Memory B cell (primary cell): Measurements from ENCODE around the gene DPH3.
A peak's percentile ranks its signal among the peaks of the same experiment; 100 is the strongest.
"Not testable (repeated sequence)": the region's sequence is repeated elsewhere in the genome, so short reads cannot be mapped to it uniquely, and the experiment has no call there.

ENCODE experiments used
- ATAC-seq: fragments of 150-1000 bp; cut with Tn5 transposase; 2 replicates; pipeline ENCODE4 v1.10.0; 2021; ENCODE audit warnings: low read depth, mild to moderate bottlenecking, moderate library complexity
- DNase-seq, 2 donors: peaks; one replicate each; pipeline ENCODE4 v3.0.0; 2022; ENCODE audit warnings: low spot score in 2 of 2
- H3K27ac Mint-ChIP-seq: one replicate; pipeline ENCODE4 v1.8.0; 2022; ENCODE audit warnings: mild to moderate bottlenecking, moderate library complexity, mixed read lengths
- H3K27me3 Mint-ChIP-seq: one replicate; pipeline ENCODE4 v1.8.0; 2022; ENCODE audit warnings: mixed read lengths
- H3K36me3 Mint-ChIP-seq: one replicate; pipeline ENCODE4 v1.8.0; 2022; ENCODE audit warnings: mild to moderate bottlenecking, mixed read lengths
- H3K4me1 Mint-ChIP-seq: one replicate; pipeline ENCODE4 v1.8.0; 2022; ENCODE audit warnings: mixed read lengths
- H3K4me3 Mint-ChIP-seq: one replicate; pipeline ENCODE4 v1.8.0; 2022; ENCODE audit warnings: mild to moderate bottlenecking, moderate library complexity, mixed read lengths
- H3K9me3 Mint-ChIP-seq: one replicate; pipeline ENCODE4 v1.8.0; 2022; ENCODE audit warnings: mixed read lengths

The DPH3 gene

GRCh38 chr3:16264708-16265454, at the start of gene DPH3, which contains the start of gene OXNAD1:
TSS of gene DPH3 (minus strand) at chr3:16264943. CDS start at chr3:16264876, 67 bp downstream.
TSS of gene OXNAD1 (plus strand) at chr3:16265212. CDS start at chr3:16270953, 5,741 bp downstream.
- H3K36me3 Mint-ChIP-seq: peaks cover 4% of the 10 kb centered on the region
- DNase-seq (peak; percentile 98 to 100), ATAC-seq (peak; percentile 93)
- H3K27ac Mint-ChIP-seq: peak within 1 kb of the TSS; percentile 98
- no peaks in the 10 kb centered on the region for H3K27me3 Mint-ChIP-seq
- no peaks in the 10 kb centered on the region for H3K9me3 Mint-ChIP-seq
- peaks cover 10% of the 10 kb centered on the region for H3K4me1 Mint-ChIP-seq
- H3K4me3 Mint-ChIP-seq: peak within 1 kb of the TSS; percentile 99

- Mint-ChIP-seq H3K4me1 (peaks cover 11% of the 10 kb centered on the region), H3K27me3 (no peaks in the 10 kb centered on the region), H3K36me3 (peaks cover 14% of the 10 kb centered on the region), H3K9me3 (no peaks in the 10 kb centered on the region), H3K27ac (no peak overlapping the region), H3K4me3 (no peak overlapping the region)
- DNase-seq (no peak), ATAC-seq (no peak)
These were observed 49.3 kb upstream of the DPH3 start for GRCh38 chr3:16313886-16314645.

GRCh38 chr3:16311960-16312451, 47.3 kb upstream of the DPH3 start:
- ATAC-seq (peak; percentile 73), DNase-seq (peak in 1 of 2 donors; percentile 13)
- peaks cover 20% of the 10 kb centered on the region for H3K36me3 Mint-ChIP-seq
- peaks cover 11% of the 10 kb centered on the region for H3K4me1 Mint-ChIP-seq
- H3K9me3 Mint-ChIP-seq: no peaks in the 10 kb centered on the region
- H3K4me3 Mint-ChIP-seq: no peak overlapping the region
- peak overlapping the region; percentile 43 for H3K27ac Mint-ChIP-seq
- no peaks in the 10 kb centered on the region for H3K27me3 Mint-ChIP-seq

- H3K9me3 Mint-ChIP-seq, H3K27me3 Mint-ChIP-seq, H3K4me3 Mint-ChIP-seq, H3K27ac Mint-ChIP-seq, DNase-seq, ATAC-seq: not testable (repeated sequence)
- Mint-ChIP-seq H3K36me3 (peaks cover 19% of the 10 kb centered on the region), H3K4me1 (peaks cover 11% of the 10 kb centered on the region)
These were observed 45.7 kb upstream of the DPH3 start for GRCh38 chr3:16310486-16310885.

GRCh38 chr3:16309558-16309957, 44.8 kb upstream of the DPH3 start:
- Mint-ChIP-seq H3K9me3 (no peaks in the 10 kb centered on the region), H3K4me1 (peaks cover 11% of the 10 kb centered on the region), H3K27me3 (no peaks in the 10 kb centered on the region), H3K4me3 (no peak overlapping the region), H3K36me3 (peaks cover 24% of the 10 kb centered on the region), H3K27ac (no peak overlapping the region)
- ATAC-seq (no peak), DNase-seq (no peak)

GRCh38 chr3:16308727-16309126, 44.0 kb upstream of the DPH3 start:
- Mint-ChIP-seq H3K27ac (no peak overlapping the region), H3K4me3 (no peak overlapping the region), H3K36me3 (peaks cover 27% of the 10 kb centered on the region), H3K27me3 (no peaks in the 10 kb centered on the region), H3K9me3 (no peaks in the 10 kb centered on the region), H3K4me1 (peaks cover 11% of the 10 kb centered on the region)
- no peak for DNase-seq
- no peak for ATAC-seq

GRCh38 chr3:16307832-16308531, 43.2 kb upstream of the DPH3 start:
- Mint-ChIP-seq H3K27ac (no peak overlapping the region), H3K4me1 (peaks cover 11% of the 10 kb centered on the region), H3K9me3 (no peaks in the 10 kb centered on the region), H3K4me3 (no peak overlapping the region), H3K36me3 (peaks cover 30% of the 10 kb centered on the region), H3K27me3 (no peaks in the 10 kb centered on the region)
- no peak for ATAC-seq
- DNase-seq: no peak

- Mint-ChIP-seq H3K27me3 (no peaks in the 10 kb centered on the region), H3K27ac (no peak overlapping the region), H3K36me3 (peaks cover 39% of the 10 kb centered on the region), H3K4me3 (no peak overlapping the region), H3K9me3 (no peaks in the 10 kb centered on the region), H3K4me1 (peaks cover 7% of the 10 kb centered on the region)
- ATAC-seq (no peak), DNase-seq (no peak)
These were observed 40.4 kb upstream of the DPH3 start for GRCh38 chr3:16305111-16305541.

- no peak overlapping the region for H3K27ac Mint-ChIP-seq
- ATAC-seq (no peak), DNase-seq (no peak)
- peaks cover 7% of the 10 kb centered on the region for H3K4me1 Mint-ChIP-seq
- no peak overlapping the region for H3K4me3 Mint-ChIP-seq
- no peaks in the 10 kb centered on the region for H3K27me3 Mint-ChIP-seq
- H3K36me3 Mint-ChIP-seq: peaks cover 39% of the 10 kb centered on the region
- no peaks in the 10 kb centered on the region for H3K9me3 Mint-ChIP-seq
These were observed 39.6 kb upstream of the DPH3 start for GRCh38 chr3:16304061-16305010.

GRCh38 chr3:16303037-16303575, 38.4 kb upstream of the DPH3 start:
- no peak overlapping the region for H3K27ac Mint-ChIP-seq
- DNase-seq (no peak), ATAC-seq (no peak)
- peaks cover 7% of the 10 kb centered on the region for H3K4me1 Mint-ChIP-seq
- no peak overlapping the region for H3K4me3 Mint-ChIP-seq
- H3K9me3 Mint-ChIP-seq: no peaks in the 10 kb centered on the region
- no peaks in the 10 kb centered on the region for H3K27me3 Mint-ChIP-seq
- peaks cover 46% of the 10 kb centered on the region for H3K36me3 Mint-ChIP-seq

- ATAC-seq: no peak
- Mint-ChIP-seq H3K4me3 (no peak overlapping the region), H3K27ac (no peak overlapping the region), H3K9me3 (no peaks in the 10 kb centered on the region), H3K36me3 (peaks cover 45% of the 10 kb centered on the region), H3K27me3 (no peaks in the 10 kb centered on the region), H3K4me1 (peaks cover 7% of the 10 kb centered on the region)
- no peak for DNase-seq
These were observed 37.4 kb upstream of the DPH3 start for GRCh38 chr3:16302082-16302631.

- ATAC-seq (no peak), DNase-seq (no peak)
- Mint-ChIP-seq H3K4me3 (no peak overlapping the region), H3K27ac (no peak overlapping the region), H3K27me3 (no peaks in the 10 kb centered on the region), H3K36me3 (peaks cover 46% of the 10 kb centered on the region), H3K9me3 (no peaks in the 10 kb centered on the region), H3K4me1 (peaks cover 7% of the 10 kb centered on the region)
These were observed 36.8 kb upstream of the DPH3 start for GRCh38 chr3:16301507-16301906.
